Posterior cingulate gyrus (tissue), 11 donors: ENCODE data around the gene VDAC1.
"Not testable (repeated sequence)": the region's sequence is repeated elsewhere in the genome, so short reads cannot be mapped to it uniquely, and the experiment has no call there.

Experiments used
- DNase-seq, 10 donors: peaks; one replicate each; pipeline versions ENCODE4 v3.0.0 to v3.0.0-alpha.2; 2020 to 2021; ENCODE audit warnings: mixed read lengths in 3 of 10
- intact Hi-C: fragments of 100-400 bp; cut with DNase I; formaldehyde crosslinking; loops from one replicate; pipeline ENCODE4 v1.15.1; 2023

The VDAC1 gene

GRCh38 chr5:133998807-133999206 is 6.0 kb downstream of the VDAC1 start:
- intact Hi-C loops = no loop called here
- DNase-seq = peak in 1 of 10 donors; percentile 58

- intact Hi-C loops = no loop called here
- no peak for DNase-seq
Measured at GRCh38 chr5:133998042-133998441, 6.7 kb downstream of the VDAC1 start.

GRCh38 chr5:133996683-133997252 is 8.0 kb downstream of the VDAC1 start:
- no peak for DNase-seq
- intact Hi-C loops = no loop called here

- intact Hi-C loops = no loop called here
Measured at GRCh38 chr5:133995883-133996563, 8.8 kb downstream of the VDAC1 start.

GRCh38 chr5:133995341-133995740 is 9.4 kb downstream of the VDAC1 start:
- intact Hi-C loops = no loop called here
- no peak for DNase-seq

More at GRCh38 chr5:133995883-133996563, 8.8 kb downstream of the VDAC1 start:
- DNase-seq = no peak

GRCh38 chr5:133994990-133995333 is 9.8 kb downstream of the VDAC1 start:
- intact Hi-C loops = no loop called here
- DNase-seq = no peak

GRCh38 chr5:133994297-133994989 is 10.3 kb downstream of the VDAC1 start:
- intact Hi-C loops = no loop called here
- no peak for DNase-seq

GRCh38 chr5:133993185-133993936 is 11.4 kb downstream of the VDAC1 start:
- no peak for DNase-seq
- intact Hi-C loops = no loop called here

- intact Hi-C loops = no loop called here
- DNase-seq = peak in 8 of 10 donors; percentile 24 to 93 (median 44)
Measured at GRCh38 chr5:133992429-133993155, 12.2 kb downstream of the VDAC1 start.

GRCh38 chr5:133991171-133991910 is 13.4 kb downstream of the VDAC1 start:
- DNase-seq = no peak
- intact Hi-C loops = no loop called here

GRCh38 chr5:133990396-133990795 is 14.4 kb downstream of the VDAC1 start:
- intact Hi-C loops = no loop called here
- no peak for DNase-seq

- intact Hi-C loops = no loop called here
- peak in 1 of 10 donors; percentile 13 for DNase-seq
Measured at GRCh38 chr5:133985540-133986180, 19.1 kb downstream of the VDAC1 start.

- peak in 1 of 10 donors; percentile 4 for DNase-seq
- intact Hi-C loops = no loop called here
Measured at GRCh38 chr5:133983674-133984073, 21.1 kb downstream of the VDAC1 start.

- intact Hi-C loops = no loop called here
Measured at GRCh38 chr5:133981714-133982113, 23.1 kb downstream of the VDAC1 start.

GRCh38 chr5:133980652-133981051 is 24.1 kb downstream of the VDAC1 start:
- DNase-seq = no peak
- intact Hi-C loops = no loop called here

More at GRCh38 chr5:133981714-133982113, 23.1 kb downstream of the VDAC1 start:
- DNase-seq = no peak

- intact Hi-C loops = no loop called here
- DNase-seq = no peak
Measured at GRCh38 chr5:133978943-133979342, 25.8 kb downstream of the VDAC1 start.

GRCh38 chr5:133977858-133978257 is 26.9 kb downstream of the VDAC1 start:
- DNase-seq = no peak

GRCh38 chr5:133977161-133977787 is 27.5 kb downstream of the VDAC1 start:
- DNase-seq = peak in 1 of 10 donors; percentile 14
- intact Hi-C loops = no loop called here

More at GRCh38 chr5:133977858-133978257, 26.9 kb downstream of the VDAC1 start:
- intact Hi-C loops = no loop called here

- DNase-seq = peak in 1 of 10 donors; percentile 2
- intact Hi-C loops = not testable (repeated sequence)
Measured at GRCh38 chr5:133975546-133975945, 29.2 kb downstream of the VDAC1 start.
